Activated CD8-positive, alpha-beta memory T cell treated with anti-CD3 and anti-CD28 coated beads, Interleukin-2, amount 50 U/mL, for 1 hour (primary cell): ENCODE data around the gene TMC6.
"Not testable (repeated sequence)": the region's sequence is repeated elsewhere in the genome, so short reads cannot be mapped to it uniquely, and the experiment has no call there.

Experiments used
- DNase-seq: peaks from one replicate; pipeline ENCODE4 v3.0.0-alpha.2; 2020; ENCODE audit errors: extremely low read depth

Gene TMC6

GRCh38 chr17:78111016-78111726 lies 17.4 kb downstream of the TMC6 start:
- DNase-seq: no peak

DNA sequence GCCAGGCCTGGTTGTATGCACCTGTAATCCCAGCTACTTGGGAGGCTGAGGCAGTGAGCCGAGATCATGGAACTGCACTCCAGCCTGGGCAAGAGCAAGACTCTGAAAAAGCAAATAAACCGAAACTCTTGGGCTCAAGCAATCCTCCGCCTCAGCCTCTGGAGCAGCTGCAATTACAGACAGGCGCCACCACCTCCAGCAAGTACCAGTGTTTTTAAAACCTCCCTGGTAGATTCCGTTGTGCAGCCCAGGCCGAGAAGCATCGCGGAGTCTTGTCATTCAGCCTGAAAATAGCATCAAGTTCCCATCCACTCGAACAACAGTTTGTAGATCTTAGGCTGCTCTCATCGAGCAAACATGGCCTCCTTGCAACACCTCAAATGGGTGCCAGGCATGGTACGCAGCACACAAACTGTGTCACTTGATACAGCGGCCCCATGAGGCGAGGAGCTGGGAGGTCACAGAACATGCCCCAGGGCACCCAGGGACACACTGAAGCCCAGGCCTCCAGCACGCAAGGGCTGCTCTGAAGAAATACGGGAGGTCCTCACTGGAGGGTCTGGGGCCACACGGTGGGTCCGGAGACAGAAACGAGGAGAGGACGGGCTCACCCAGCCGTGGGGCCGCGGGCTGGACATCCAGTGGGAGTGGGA lies 18.1 kb downstream of the TMC6 start:
- no peak for DNase-seq

GRCh38 chr17:78109489-78109761 lies 19.1 kb downstream of the TMC6 start:
- no peak for DNase-seq

GRCh38 chr17:78108726-78109488 lies 19.6 kb downstream of the TMC6 start:
- no peak for DNase-seq

- DNase-seq: no peak
These were observed 20.4 kb downstream of the TMC6 start for GRCh38 chr17:78107976-78108725.

- DNase-seq: no peak
These were observed 21.1 kb downstream of the TMC6 start for GRCh38 chr17:78107457-78107856.

DNA sequence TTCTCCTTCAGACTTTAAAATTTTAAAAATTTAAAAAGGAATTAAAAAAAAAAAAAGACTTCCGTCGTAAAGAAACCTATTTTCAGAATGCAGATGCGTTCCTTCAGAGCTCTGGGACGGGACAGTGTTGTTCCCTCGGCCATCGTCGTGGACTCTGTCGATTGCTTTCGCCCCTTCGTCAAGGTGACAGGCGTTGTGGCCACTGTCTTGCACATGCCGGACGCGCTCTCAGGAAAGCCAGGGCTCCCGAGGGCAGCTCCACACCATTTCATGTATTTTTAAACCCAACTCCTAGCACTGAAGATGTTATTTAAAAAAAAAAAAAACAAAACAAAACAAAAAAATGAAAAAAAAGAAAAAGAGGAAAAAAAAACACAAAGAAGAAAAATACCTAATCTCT lies 22.3 kb downstream of the TMC6 start:
- no peak for DNase-seq

DNA sequence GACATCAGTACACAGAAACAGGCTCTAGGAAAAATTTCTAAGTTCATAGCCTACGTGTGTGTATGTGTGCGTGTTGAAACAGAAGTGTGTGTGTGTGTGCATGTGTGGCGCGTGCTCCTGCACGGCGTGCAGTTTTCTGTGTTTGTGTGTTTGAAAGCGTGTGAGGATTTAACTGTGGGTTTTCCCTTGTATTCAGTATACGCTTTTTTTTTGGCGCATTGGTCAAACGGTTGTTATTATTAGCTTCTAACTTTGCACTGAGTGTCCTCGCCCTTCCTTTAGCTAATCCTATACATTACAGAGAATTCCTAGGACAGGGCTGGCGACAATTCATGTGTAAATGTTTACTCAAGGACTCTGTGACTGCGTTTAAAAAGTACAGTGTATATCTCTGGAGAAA lies 23.0 kb downstream of the TMC6 start:
- no peak for DNase-seq

- no peak for DNase-seq
These were observed 23.5 kb downstream of the TMC6 start for GRCh38 chr17:78105101-78105500.

DNA sequence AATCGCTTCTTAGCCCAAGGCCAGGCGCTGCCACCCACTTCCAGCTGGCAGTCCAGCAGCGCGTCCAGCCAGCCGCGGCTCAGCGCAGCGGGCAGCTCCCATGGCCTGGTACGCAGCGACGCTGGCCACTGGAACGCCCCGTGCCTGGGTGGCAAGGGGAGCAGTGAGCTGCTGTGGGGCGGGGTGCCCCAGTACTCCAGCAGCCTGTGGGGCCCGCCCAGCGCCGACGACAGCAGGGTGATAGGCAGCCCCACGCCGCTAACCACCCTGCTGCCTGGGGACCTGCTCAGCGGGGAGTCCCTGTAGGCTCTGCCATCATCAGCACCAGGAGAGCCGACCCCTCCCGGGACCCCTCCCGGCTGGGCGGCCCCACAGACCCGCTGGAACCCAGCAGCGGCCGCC lies 24.0 kb downstream of the TMC6 start:
- no peak for DNase-seq

GRCh38 chr17:78103311-78103710 lies 25.2 kb downstream of the TMC6 start:
- DNase-seq: no peak

- DNase-seq: no peak
These were observed 27.0 kb downstream of the TMC6 start for GRCh38 chr17:78101542-78101941.

DNA sequence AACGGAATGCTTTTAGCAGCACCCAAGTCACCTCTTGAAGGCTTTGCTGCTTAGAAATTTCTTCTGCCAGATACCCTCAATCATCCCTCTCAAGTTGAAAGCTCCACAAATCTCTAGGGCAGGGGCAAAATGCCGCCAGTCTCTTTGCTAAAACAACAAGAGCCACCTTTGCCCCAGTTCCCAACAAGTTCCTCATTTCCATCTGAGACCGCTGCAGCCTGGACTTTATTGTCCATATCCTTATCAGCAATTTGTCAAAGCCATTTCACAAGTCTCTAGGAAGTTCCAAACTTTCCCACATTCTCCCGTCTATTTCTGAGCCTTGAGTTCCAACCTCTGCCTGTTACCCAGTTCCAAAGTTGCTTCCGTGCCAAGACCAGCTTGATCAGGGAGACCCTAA lies 27.4 kb downstream of the TMC6 start:
- DNase-seq: no peak

DNA sequence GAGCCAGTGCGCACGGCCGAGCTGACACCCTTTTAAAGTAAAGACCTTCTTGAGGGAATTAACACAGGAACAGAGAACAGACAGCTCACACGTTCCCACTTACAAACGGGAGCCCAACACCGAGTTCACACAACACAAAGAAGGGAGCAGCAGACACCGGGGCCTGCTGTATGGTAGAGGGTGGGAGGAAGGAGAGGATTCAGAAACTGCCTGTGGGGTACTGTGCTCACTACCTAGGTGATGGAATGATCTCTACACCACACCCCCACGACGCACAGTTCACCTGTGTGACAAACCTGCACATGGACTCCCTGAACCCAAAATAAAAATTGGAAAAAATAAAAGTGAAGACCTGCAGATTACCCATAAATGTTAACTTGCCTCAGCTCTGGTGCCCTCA lies 32.5 kb downstream of the TMC6 start:
- DNase-seq: no peak

DNA sequence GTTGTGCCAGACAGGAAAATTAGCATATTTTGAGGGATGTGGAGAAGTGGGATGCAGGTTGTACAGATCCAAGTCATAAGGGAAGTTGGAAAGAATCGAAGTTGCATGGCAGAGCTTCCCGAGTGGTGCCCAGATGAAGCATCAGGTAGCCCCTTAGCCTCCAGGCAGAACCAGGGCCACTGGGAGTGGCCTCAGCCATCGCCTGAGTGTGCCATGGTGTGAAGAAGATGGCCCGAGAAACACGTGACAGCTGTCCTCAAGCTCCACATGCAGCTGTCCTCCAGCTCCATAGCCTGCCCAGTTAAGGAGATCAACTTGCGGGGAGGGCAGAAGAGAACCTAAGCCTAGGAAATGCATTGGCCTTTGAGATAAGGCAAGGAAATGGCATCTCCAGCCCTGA lies 33.5 kb downstream of the TMC6 start:
- no peak for DNase-seq

DNA sequence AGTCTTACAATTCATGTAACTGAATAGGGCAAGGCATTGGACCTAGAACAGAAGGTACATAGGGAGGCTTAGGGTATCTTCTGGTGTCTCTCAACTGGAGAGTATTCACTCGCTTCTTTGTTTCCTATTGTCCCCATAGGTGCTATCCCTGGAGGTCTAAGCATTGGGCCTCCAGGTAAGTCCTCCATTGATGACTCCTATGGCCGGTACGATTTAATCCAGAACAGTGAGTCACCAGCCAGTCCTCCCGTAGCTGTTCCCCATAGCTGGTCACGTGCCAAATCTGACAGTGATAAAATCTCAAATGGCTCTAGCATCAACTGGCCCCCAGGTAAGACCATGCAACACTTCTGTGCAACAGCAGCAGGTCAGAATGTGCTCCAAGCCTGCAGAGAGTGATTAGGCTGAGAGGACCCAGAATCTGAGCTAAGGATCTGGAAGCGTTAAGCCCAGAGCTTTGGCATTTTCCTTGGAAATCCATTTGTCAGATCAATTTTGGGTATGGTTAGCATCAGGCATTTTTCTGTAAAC lies 35.7 kb downstream of the TMC6 start:
- no peak for DNase-seq

DNA sequence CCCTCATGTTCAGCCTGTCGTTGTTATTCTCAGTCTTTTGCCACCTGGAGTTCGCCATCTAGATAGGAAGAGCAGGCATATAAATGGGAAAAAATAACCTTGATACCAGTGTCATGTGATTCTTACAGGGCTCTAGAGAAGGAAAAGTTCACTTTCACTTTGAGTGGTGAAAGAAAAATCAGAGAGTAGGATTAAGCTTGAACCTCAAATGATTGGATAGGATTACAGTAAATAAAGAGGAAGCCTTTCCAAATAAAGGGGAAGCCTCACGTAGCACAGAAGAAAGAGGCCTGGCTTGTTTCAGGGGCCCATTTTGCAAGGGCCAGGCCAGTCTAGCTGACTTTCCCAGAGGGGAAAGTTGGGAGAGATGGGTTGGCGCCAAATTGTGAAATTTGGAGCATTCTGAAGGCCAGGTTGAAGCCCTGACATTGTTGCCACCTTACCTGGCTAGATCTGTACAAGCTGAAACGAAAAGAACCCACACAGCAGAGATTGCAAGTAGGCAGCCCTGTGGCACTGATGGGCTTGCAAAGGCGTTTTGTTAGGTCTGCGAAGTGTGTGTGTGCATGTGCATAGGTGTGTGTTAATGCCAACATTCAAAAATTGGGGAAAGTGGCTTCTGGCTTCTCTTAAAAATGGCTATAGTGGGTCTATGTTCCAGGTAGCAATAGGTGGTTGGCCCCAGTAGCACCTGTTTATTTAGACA lies 38.8 kb downstream of the TMC6 start:
- no peak for DNase-seq

GRCh38 chr17:78088529-78088928 lies 40.0 kb downstream of the TMC6 start:
- DNase-seq: no peak

GRCh38 chr17:78086740-78087139 lies 41.8 kb downstream of the TMC6 start:
- DNase-seq: no peak

DNA sequence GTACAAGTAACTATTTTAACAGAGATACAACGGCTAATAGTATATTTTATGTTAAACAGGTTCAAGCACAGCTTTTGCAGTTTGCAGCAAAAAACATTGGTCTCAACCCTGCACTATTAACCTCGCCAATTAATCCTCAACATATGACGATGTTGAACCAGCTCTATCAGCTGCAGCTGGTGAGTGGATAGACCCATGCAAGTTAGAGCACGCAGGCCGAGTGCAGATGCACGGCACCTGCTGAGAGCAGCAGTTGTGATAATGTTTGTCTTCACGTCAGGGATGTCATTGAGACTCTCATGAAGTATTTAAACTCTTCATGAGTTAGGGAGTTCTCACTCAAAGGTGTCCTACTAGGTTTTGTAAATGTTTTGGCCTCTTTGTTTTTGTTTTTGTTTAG lies 45.6 kb downstream of the TMC6 start:
- DNase-seq: no peak

DNA sequence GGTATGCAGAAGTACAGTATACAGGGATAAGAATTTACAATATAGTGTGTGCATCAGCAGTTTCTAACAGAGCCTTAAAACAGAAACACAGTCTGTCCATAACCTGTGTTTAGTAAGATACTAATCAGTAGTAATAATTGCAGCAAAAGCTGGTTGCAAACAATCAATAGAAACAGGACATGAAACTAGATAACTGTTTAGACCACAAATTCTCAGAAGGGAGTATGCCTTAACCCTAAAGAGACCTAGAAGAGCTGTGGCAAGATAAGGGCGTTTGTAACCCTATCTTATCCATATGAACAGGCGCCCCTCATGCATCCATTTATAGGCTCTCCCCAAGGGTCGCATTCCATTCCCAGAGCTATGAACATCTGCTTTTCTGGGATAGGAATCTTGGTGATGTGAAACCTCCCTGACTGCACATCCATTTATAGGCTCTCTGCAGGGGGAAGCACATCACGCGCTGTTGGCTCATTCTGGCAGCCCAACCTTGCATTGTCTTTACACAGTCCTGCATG lies 46.1 kb downstream of the TMC6 start:
- DNase-seq: not testable (repeated sequence)
